Hepatocyte (in vitro differentiated cells): ENCODE data around the gene SYNE2. TPM values are rescaled to one million over a fixed set of nuclear protein-coding genes. Genes with fewer than 3 reads are reported as not detected.

ENCODE experiments used
- DNase-seq: peaks from one replicate; pipeline ENCODE4 v3.0.0-alpha.2; 2016; ENCODE audit warnings: low spot score
- H2AFZ ChIP-seq: fragments of 200-600 bp; sonication (generic); 2 replicates; pipeline ENCODE4 v1.6.0; 2016; ENCODE audit warnings: antibody characterized with exemption, mild to moderate bottlenecking
- H3K27ac ChIP-seq: fragments of 200-600 bp; sonication (generic); 2 replicates; pipeline ENCODE4 v1.5.1; 2016; ENCODE audit warnings: mild to moderate bottlenecking
- H3K27me3 ChIP-seq: fragments of 200-600 bp; sonication (generic); 2 replicates; pipeline ENCODE4 v1.6.1; 2016
- H3K36me3 ChIP-seq: fragments of 200-600 bp; sonication (generic); replicated peaks from 2 replicates; pipeline ENCODE4 v1.5.1; 2016; ENCODE audit warnings: low read depth; ENCODE audit not compliant: insufficient read depth
- H3K4me1 ChIP-seq: fragments of 200-600 bp; sonication (generic); 2 replicates; pipeline ENCODE4 v1.5.1; 2016; ENCODE audit warnings: mild to moderate bottlenecking, moderate library complexity; ENCODE audit not compliant: insufficient read depth
- H3K4me2 ChIP-seq: fragments of 200-600 bp; sonication (generic); 2 replicates; pipeline ENCODE4 v1.6.0; 2016
- H3K4me3 ChIP-seq: fragments of 200-600 bp; sonication (generic); 2 replicates; pipeline ENCODE4 v1.5.1; 2016; ENCODE audit warnings: mild to moderate bottlenecking
- H3K79me2 ChIP-seq: fragments of 200-600 bp; sonication (generic); 2 replicates; pipeline ENCODE4 v1.6.0; 2017; ENCODE audit warnings: mild to moderate bottlenecking
- H3K9me2 ChIP-seq: fragments of 200-600 bp; sonication (generic); replicated peaks from 2 replicates; pipeline ENCODE4 v1.6.0; 2017; ENCODE audit warnings: mild to moderate bottlenecking; ENCODE audit not compliant: insufficient read depth
- H3K9me3 ChIP-seq: fragments of 200-600 bp; sonication (generic); 2 replicates; pipeline ENCODE4 v1.5.1; 2016; ENCODE audit warnings: low read depth, mild to moderate bottlenecking
- H4K20me1 ChIP-seq: fragments of 200-600 bp; sonication (generic); 2 replicates; pipeline ENCODE4 v1.6.0; 2016; ENCODE audit warnings: mild to moderate bottlenecking; ENCODE audit not compliant: insufficient read depth, poor library complexity, severe bottlenecking
- EZH2 ChIP-seq: fragments of 200-600 bp; sonication (generic); IDR thresholded peaks from 2 replicates; pipeline ENCODE4 v1.6.1; 2016; ENCODE audit warnings: antibody characterized with exemption, mild to moderate bottlenecking, borderline replicate concordance
- EZH2phosphoT487 ChIP-seq: fragments of 200-600 bp; sonication (generic); IDR thresholded peaks from one replicate; pipeline ENCODE4 v1.6.1; 2018; ENCODE audit warnings: antibody characterized with exemption, mild to moderate bottlenecking, low read depth, moderate library complexity; ENCODE audit not compliant: unreplicated experiment, severe bottlenecking
- WGBS: methylation state at CpG from one replicate; pipeline ENCODE4 v1.1.6; 2016; ENCODE audit warnings: low lambda C conversion rate; ENCODE audit errors: missing lambda C conversion rate; 5-methylcytosine and 5-hydroxymethylcytosine counted together
- polyA plus RNA-seq: library from polyadenylated mRNA; unstranded; fragments of >200 nt; fragmentation: Nextera tagmentation; extraction: Ambion mirVana; gene quantifications from 2 replicates; pipeline ENCODE4 v1.2.1, GENCODE V29; 2016
- total RNA-seq: library from RNA; depleted of rRNA; stranded (reverse); fragments of >200 nt; gene quantifications from 2 replicates; pipeline ENCODE4 v1.2.3, GENCODE V29; 2014
- TF ChIP-seq, protein P1 (sequence below): fragments of 200-600 bp; sonication (generic); IDR thresholded peaks from 2 replicates; pipeline ENCODE4 v1.5.1; 2016; ENCODE audit warnings: antibody characterized with exemption, mild to moderate bottlenecking; ENCODE audit not compliant: poor library complexity

SYNE2 gene
- total and polyA plus RNA-seq, 2 experiments from 2014 or later, result 21.0 to 58.6 TPM

DNA sequence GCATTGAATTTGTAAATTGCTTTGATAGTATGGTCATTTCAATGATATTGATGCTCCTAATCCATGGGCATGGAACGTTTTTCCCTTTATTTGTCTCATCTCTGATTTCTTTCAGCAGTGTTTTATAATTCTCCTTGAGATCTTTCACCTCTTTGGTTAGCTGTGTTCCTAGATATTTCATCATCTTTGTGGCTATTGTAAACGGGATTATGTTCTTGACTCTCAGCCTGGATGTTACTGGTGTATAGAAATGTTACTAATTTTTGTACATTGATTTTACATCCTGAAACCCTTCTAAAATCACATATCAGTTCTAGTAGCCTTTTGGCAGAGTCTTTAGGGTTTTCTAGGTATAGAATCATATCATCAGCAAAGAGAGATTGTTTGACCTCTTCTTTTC, 52.6 kb downstream of the SYNE2 start:
- H4K20me1 ChIP-seq, result no peaks in the 10 kb centered on the region

DNA sequence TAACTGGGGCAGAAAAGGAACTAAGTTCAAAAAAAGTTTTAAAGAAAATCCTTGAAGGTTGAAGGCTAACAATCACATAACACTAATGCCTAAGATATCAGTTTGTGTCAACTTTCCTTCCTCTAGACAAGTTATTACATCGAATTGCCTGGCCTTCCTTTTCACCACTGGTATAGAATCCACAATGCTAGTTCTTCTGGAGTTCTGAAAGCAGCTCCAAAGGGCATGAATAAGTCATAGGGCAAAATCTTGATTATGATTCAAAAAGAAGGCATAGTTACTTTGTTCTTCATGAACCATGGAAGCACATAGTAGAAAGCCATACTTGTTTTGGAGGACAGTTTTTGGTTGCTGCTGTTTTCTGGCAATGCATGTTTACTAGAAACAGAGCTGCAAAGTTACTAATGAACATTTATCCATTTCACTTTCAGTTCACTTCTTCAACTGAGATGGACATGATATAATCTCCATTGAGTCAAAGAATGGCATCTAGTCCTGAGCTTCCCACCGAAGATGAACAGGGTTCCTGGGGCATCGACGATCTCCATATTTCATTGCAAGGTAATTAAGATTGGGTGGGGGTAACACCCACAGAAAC, 56.0 kb downstream of the SYNE2 start:
- H3K9me2 ChIP-seq, result no peaks in the 10 kb centered on the region
- TF ChIP-seq, protein P1, sequence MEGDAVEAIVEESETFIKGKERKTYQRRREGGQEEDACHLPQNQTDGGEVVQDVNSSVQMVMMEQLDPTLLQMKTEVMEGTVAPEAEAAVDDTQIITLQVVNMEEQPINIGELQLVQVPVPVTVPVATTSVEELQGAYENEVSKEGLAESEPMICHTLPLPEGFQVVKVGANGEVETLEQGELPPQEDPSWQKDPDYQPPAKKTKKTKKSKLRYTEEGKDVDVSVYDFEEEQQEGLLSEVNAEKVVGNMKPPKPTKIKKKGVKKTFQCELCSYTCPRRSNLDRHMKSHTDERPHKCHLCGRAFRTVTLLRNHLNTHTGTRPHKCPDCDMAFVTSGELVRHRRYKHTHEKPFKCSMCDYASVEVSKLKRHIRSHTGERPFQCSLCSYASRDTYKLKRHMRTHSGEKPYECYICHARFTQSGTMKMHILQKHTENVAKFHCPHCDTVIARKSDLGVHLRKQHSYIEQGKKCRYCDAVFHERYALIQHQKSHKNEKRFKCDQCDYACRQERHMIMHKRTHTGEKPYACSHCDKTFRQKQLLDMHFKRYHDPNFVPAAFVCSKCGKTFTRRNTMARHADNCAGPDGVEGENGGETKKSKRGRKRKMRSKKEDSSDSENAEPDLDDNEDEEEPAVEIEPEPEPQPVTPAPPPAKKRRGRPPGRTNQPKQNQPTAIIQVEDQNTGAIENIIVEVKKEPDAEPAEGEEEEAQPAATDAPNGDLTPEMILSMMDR, result no peak
- no peak for TF ChIP-seq EZH2
- no peak for TF ChIP-seq EZH2phosphoT487
- H3K27ac ChIP-seq, result peak overlapping the region; percentile 2
- H3K27me3 ChIP-seq, result no peaks in the 10 kb centered on the region
- peak overlapping the region; percentile 2 for H2AFZ ChIP-seq
- peak overlapping the region; percentile 64 for H3K4me2 ChIP-seq
- no peaks in the 10 kb centered on the region for H4K20me1 ChIP-seq
- DNase-seq, result no peak
- 87% methylated on average over 4 of the region's 4 CpGs for WGBS
- peaks cover 8% of the 10 kb centered on the region for H3K4me1 ChIP-seq
- no peaks in the 10 kb centered on the region for H3K9me3 ChIP-seq
- no peak overlapping the region for H3K4me3 ChIP-seq
- no peaks in the 10 kb centered on the region for H3K36me3 ChIP-seq
- peaks cover 29% of the 10 kb centered on the region for H3K79me2 ChIP-seq

More for the DNA sequence above, 52.6 kb downstream of the SYNE2 start:
- Histone ChIP-seq H3K27ac (no peak overlapping the region), H3K27me3 (no peaks in the 10 kb centered on the region), H3K4me1 (peaks cover 8% of the 10 kb centered on the region), H3K9me2 (no peaks in the 10 kb centered on the region), H3K9me3 (no peaks in the 10 kb centered on the region), H3K4me3 (no peak overlapping the region), H3K36me3 (no peaks in the 10 kb centered on the region), H2AFZ (no peak overlapping the region), H3K79me2 (peaks cover 35% of the 10 kb centered on the region), H3K4me2 (no peak overlapping the region)
- 98% methylated on average over 2 of the region's 2 CpGs for WGBS
- TF ChIP-seq EZH2 (no peak), EZH2phosphoT487 (no peak)
- TF ChIP-seq, protein P1, result no peak
- DNase-seq, result no peak

DNA sequence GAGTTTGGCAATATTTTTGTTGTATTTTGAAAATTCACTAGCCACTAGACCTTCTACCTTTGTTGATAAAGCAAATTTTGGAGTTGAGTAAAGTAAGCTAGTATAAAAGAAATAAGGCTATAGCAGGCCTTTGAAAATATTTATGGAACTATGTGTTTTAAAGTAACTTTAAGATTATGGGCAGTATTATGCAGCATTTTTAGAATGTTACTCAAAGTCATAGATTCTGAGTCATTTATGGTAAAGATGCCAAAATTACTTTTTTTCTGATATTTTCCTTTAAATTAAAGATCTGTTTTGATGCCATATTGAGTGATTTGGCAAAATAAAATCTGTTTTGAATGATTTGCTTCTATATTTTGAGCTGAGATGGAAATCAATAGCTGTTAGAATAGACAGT, 57.2 kb downstream of the SYNE2 start:
- Histone ChIP-seq H3K27me3 (no peaks in the 10 kb centered on the region), H3K4me2 (no peak overlapping the region), H3K79me2 (peaks cover 25% of the 10 kb centered on the region), H3K9me2 (no peaks in the 10 kb centered on the region), H3K9me3 (no peaks in the 10 kb centered on the region), H3K4me3 (no peak overlapping the region), H4K20me1 (no peaks in the 10 kb centered on the region), H2AFZ (no peak overlapping the region), H3K36me3 (no peaks in the 10 kb centered on the region), H3K4me1 (peaks cover 8% of the 10 kb centered on the region), H3K27ac (no peak overlapping the region)
- DNase-seq, result no peak
- no peak for TF ChIP-seq EZH2
- TF ChIP-seq, protein P1, result no peak
- TF ChIP-seq EZH2phosphoT487, result no peak
